GM18868 (cell line): ENCODE measurements around the gene CCT8.
"Not testable (repeated sequence)": the region's sequence is repeated elsewhere in the genome, so short reads cannot be mapped to it uniquely, and the experiment has no call there.

Source experiments
- ATAC-seq: cut with Tn5 transposase; IDR thresholded peaks from one replicate; pipeline ENCODE4 v1.9.1; 2021; ENCODE audit warnings: mild to moderate bottlenecking, moderate library complexity; ENCODE audit not compliant: unreplicated experiment

Gene CCT8

DNA sequence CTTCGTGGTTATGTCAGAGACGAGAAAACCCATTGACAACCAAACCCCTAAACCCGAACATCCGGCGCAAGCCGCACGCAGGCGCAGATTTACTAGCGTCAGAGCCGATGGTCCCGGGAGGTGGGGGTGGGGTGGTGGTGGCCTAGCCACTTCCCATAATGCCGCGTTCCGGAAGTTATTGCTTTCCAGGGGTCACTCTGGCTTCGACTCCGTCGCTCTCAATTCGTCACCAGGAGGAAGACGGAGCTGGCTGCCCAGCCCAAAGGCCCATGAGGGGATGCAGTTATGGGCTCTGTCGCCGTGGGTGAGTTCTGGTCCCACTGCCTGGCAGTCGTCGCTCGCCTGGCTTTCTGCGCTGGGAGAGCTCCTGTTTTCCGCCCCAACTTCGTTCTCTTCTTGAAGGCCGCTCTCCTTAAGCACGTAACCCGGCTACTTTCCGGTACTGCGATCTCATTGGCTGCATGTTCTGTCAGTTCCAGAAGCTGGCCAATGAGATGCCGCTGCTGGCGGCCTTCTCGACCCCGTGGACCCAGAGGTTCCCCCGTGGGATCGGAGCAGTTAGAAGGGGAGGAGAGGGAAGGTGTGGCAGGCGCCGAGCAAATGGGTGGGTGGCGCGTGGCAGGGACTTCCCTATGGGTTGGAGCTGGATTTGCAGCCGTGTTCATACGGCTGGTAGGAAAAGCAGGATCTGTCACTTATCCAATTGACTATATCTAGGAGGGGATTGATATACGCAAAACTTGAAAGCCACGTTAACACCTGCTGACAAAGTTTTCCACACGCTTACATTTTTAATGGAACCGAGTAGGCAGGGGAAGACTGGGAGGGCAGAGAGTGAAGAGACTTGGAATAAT, 48.7 kb downstream of the CCT8 start, which contains the start of gene USP16:
TSS of gene USP16 (plus strand) at position 195 of the 854 bp plus-strand sequence. CDS start 3,246 bp downstream, outside the sequence.
- ATAC-seq, result peak; percentile 96

DNA sequence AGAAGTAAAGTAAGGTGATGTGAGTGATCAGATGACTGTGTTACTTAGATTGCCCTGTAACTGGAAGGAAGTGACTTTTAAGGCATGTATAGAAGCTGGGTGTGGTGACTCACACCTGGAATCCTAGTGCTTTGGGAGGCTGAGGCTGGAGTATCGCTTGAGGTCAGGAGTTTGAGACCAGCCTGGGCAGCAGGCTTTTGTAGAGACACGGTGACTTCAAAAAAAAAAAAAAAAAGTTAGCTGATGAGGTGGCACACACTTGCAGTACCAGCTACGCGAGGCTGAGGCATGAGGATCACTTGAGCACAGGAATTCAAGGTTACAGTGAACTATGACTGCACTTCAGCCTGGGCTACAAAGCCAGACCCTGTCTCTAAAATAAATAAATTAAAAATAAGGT, 51.3 kb downstream of the CCT8 start:
- no peak for ATAC-seq

DNA sequence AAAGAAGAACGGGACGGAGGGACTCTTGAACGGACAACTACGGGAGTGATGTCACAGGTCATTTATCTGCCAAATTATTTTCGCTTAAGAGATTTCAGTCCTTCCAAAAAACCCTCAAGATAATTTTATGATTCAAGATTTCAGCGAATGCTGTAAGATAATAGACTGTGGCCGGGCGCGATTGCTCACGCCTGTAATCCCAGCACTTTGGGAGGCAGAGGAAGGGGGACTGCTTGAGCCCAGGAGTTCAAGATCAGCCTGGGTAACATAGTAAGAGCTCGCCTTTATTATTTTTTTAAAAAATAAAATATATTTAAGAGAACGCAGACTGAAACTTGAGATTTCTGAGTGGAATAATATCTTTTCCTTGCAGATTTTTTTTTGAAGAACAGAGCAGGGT, 54.9 kb downstream of the CCT8 start:
- no peak for ATAC-seq

DNA sequence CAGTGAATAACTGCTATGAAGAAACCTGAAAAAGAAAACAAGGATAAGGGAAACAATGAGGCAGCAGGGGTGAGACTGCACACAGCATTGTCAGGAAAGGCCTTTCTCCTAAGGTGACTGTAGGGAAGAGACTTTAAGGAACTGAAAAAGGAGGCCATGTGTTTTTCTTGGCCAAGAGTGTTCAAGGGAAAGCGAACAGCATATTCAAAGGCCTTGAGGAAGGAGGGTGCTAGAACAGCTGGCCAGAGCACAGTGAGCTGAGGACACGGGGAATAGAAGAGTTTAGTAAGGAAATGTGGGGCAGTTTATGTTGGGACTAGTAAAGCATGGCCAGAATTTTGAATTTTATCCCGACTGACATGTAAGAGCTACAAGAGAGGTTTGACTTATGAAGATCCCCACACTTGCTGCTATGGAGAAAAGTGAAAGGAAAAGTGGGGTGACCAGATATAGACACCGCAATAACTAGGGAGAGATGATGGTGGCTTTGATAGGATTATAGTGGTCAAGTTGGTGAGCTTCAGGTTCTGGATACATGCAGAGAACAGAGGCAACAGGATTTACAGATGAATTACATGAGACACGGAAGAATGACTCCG, 55.7 kb downstream of the CCT8 start:
- no peak for ATAC-seq

DNA sequence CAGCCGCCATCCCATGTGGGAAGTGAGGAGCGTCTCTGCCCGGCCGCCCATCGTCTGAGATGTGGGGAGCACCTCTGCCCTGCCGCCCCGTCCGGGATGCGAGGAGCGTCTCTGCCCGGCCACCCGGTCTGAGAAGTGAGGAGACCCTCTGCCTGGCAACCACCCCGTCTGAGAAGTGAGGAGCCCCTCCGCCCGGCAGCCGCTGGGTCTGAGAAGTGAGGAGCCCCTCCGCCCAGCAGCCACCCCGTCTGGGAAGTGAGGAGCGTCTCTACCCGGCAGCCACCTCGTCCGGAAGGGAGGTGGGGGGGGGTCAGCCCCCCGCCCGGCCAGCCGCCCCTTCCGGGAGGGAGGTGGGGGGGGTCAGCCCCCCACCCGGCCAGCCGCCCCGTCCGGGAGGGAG, 62.2 kb downstream of the CCT8 start:
- not testable (repeated sequence) for ATAC-seq

DNA sequence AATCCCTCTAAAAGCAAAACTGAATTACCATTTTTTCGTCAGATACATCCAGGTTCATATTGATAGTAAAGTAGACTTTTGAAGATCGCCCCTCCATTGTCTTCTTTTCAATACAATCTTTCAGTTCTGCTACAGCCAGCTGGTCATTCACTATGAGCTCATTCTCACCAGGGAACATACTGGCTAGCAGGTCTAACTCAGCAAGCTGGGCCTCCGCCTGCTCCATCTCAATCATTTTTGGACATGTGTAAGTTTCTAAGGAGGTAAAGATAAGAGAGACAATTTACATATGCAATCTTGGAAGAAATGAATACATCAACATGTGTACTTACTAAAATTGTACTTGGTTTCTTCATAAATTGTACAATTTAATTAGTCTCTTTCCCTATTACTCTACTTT, 65.1 kb downstream of the CCT8 start:
- ATAC-seq, result no peak

DNA sequence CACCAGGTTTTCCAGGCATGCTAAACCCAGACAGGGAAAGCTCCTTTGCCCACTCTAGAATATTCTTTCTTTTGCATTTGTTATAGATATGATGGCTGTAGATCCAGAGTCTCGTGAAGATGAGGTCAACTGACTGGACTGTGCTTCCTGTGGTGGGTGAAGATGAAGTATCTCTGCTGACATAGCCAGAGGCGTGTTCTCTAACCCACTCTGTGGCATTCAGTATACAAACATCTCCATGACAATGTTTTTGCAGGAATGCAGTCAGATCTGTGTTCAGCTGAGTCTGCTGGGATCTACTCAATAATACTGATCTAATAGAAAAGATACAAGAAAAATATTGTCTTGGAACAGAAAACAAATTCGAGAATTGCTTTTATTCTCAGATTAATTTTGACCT, 65.6 kb downstream of the CCT8 start:
- ATAC-seq, result no peak

DNA sequence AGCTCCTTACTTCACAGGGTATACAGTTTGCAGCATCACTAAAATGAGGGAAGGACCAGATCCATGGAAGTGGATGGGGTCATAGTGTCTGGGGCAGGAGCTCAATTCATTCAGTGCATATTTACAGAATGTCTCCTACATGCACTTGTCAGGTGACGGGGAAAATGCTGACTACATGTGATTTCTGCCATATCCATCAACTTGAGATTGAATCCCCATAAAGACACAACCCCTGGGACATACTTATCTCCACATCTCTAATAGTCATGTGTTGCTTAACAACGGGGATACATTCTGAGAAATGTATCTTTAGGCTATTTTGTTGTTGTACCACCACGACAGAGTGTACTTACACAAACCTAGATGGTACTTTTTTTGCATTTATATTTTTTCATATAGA, 66.3 kb downstream of the CCT8 start:
- no peak for ATAC-seq
